ENCODE measurements around the gene C2orf81. TPM values are rescaled to one million over a fixed set of nuclear protein-coding genes. Genes with fewer than 3 reads are reported as not detected.
"Not testable (repeated sequence)": the region's sequence is repeated elsewhere in the genome, so short reads cannot be mapped to it uniquely, and the experiment has no call there.

The C2orf81 gene
- total and polyA plus RNA-seq, 5 donors from 2014 or later: 1.1 to 3.9 (median 2.1) TPM

- peaks cover 21% of the 10 kb centered on the region for H3K4me1 ChIP-seq (ENCODE audit: control insufficient read depth, insufficient read depth, low read length, poor library complexity, severe bottlenecking)
- H3K9me3 Mint-ChIP-seq: peaks cover 0 to 3% (median 0%) of the 10 kb centered on the region in 7 donors
- no peak overlapping the region for H3K27ac Mint-ChIP-seq
- peaks cover 15 to 30% (median 23%) of the 10 kb centered on the region in 4 donors for H3K4me1 Mint-ChIP-seq
- no peaks in the 10 kb centered on the region for H3K36me3 ChIP-seq (ENCODE audit: control insufficient read depth, insufficient read depth, low read length)
- peaks cover 20% of the 10 kb centered on the region for H3K27me3 Mint-ChIP-seq
- H3K4me3 Mint-ChIP-seq: no peak overlapping the region
- H3K36me3 Mint-ChIP-seq: no peaks in the 10 kb centered on the region
- H3K9me3 ChIP-seq (ENCODE audit: control insufficient read depth in 2 of 2, low read length in 2 of 2): no peaks in the 10 kb centered on the region
- no peaks in the 10 kb centered on the region for H3K27me3 ChIP-seq (ENCODE audit: control insufficient read depth, insufficient read depth, low read length)
- H3K27ac ChIP-seq (ENCODE audit: insufficient read depth, low read length, poor library complexity, severe bottlenecking): no peak overlapping the region
- DNase-seq: no peak
- no peak for ATAC-seq (ENCODE audit: low read depth in 2 of 2)
- no peak overlapping the region for H3K4me3 ChIP-seq (ENCODE audit: low read depth, low read length)
These were observed 29.3 kb upstream of the C2orf81 start for GRCh38 chr2:74450570-74451190.

- H3K4me3 ChIP-seq (ENCODE audit: low read depth, low read length): no peak overlapping the region
- peak overlapping the region in 1 of 4 donors; percentile 50 for H3K4me3 Mint-ChIP-seq
- H3K27ac Mint-ChIP-seq: no peak overlapping the region
- peaks cover 0 to 3% (median 0%) of the 10 kb centered on the region in 7 donors for H3K9me3 Mint-ChIP-seq
- no peaks in the 10 kb centered on the region for H3K36me3 Mint-ChIP-seq
- H3K4me1 ChIP-seq (ENCODE audit: control insufficient read depth, insufficient read depth, low read length, poor library complexity, severe bottlenecking): peaks cover 9% of the 10 kb centered on the region
- H3K9me3 ChIP-seq (ENCODE audit: control insufficient read depth in 2 of 2, low read length in 2 of 2): no peaks in the 10 kb centered on the region
- DNase-seq (no peak), ATAC-seq (ENCODE audit: low read depth in 2 of 2) (no peak)
- no peak overlapping the region for H3K27ac ChIP-seq (ENCODE audit: insufficient read depth, low read length, poor library complexity, severe bottlenecking)
- H3K36me3 ChIP-seq (ENCODE audit: control insufficient read depth, insufficient read depth, low read length): no peaks in the 10 kb centered on the region
- H3K27me3 ChIP-seq (ENCODE audit: control insufficient read depth, insufficient read depth, low read length): peaks cover 2% of the 10 kb centered on the region
- peaks cover 33% of the 10 kb centered on the region for H3K27me3 Mint-ChIP-seq
- H3K4me1 Mint-ChIP-seq: peaks cover 5 to 15% (median 10%) of the 10 kb centered on the region in 4 donors
These were observed 27.4 kb upstream of the C2orf81 start for GRCh38 chr2:74448771-74449170.

GRCh38 chr2:74447230-74447999, 26.0 kb upstream of the C2orf81 start:
- ATAC-seq (ENCODE audit: low read depth in 2 of 2): no peak
- Mint-ChIP-seq H3K36me3 (no peaks in the 10 kb centered on the region), H3K27me3 (peaks cover 39% of the 10 kb centered on the region), H3K27ac (no peak overlapping the region), H3K4me3 (no peak overlapping the region), H3K9me3 (peaks cover 0 to 3% (median 0%) of the 10 kb centered on the region in 7 donors), H3K4me1 (peaks cover 1 to 4% (median 3%) of the 10 kb centered on the region in 4 donors)
- Histone ChIP-seq H3K9me3 (ENCODE audit: control insufficient read depth in 2 of 2, low read length in 2 of 2) (no peaks in the 10 kb centered on the region), H3K4me1 (ENCODE audit: control insufficient read depth, insufficient read depth, low read length, poor library complexity, severe bottlenecking) (peaks cover 3% of the 10 kb centered on the region), H3K27me3 (ENCODE audit: control insufficient read depth, insufficient read depth, low read length) (peaks cover 3% of the 10 kb centered on the region), H3K36me3 (ENCODE audit: control insufficient read depth, insufficient read depth, low read length) (no peaks in the 10 kb centered on the region), H3K4me3 (ENCODE audit: low read depth, low read length) (no peak overlapping the region), H3K27ac (ENCODE audit: insufficient read depth, low read length, poor library complexity, severe bottlenecking) (no peak overlapping the region)
- no peak for DNase-seq

GRCh38 chr2:74444498-74445318, 23.3 kb upstream of the C2orf81 start:
- peaks cover 52% of the 10 kb centered on the region for H3K27me3 Mint-ChIP-seq
- no peak overlapping the region for H3K27ac Mint-ChIP-seq
- no peak overlapping the region for H3K4me3 Mint-ChIP-seq
- H3K36me3 Mint-ChIP-seq: no peaks in the 10 kb centered on the region
- DNase-seq: no peak
- Histone ChIP-seq H3K27me3 (ENCODE audit: control insufficient read depth, insufficient read depth, low read length) (peaks cover 11% of the 10 kb centered on the region), H3K4me3 (ENCODE audit: low read depth, low read length) (no peak overlapping the region), H3K27ac (ENCODE audit: insufficient read depth, low read length, poor library complexity, severe bottlenecking) (no peak overlapping the region), H3K9me3 (ENCODE audit: control insufficient read depth in 2 of 2, low read length in 2 of 2) (no peaks in the 10 kb centered on the region), H3K4me1 (ENCODE audit: control insufficient read depth, insufficient read depth, low read length, poor library complexity, severe bottlenecking) (peaks cover 20% of the 10 kb centered on the region), H3K36me3 (ENCODE audit: control insufficient read depth, insufficient read depth, low read length) (no peaks in the 10 kb centered on the region)
- H3K4me1 Mint-ChIP-seq: peaks cover 0 to 16% (median 3%) of the 10 kb centered on the region in 4 donors
- no peak for ATAC-seq (ENCODE audit: low read depth in 2 of 2)
- H3K9me3 Mint-ChIP-seq: peaks cover 0 to 3% (median 0%) of the 10 kb centered on the region in 7 donors

- Mint-ChIP-seq H3K27ac (peak overlapping the region in 1 of 3 donors; percentile 59), H3K4me3 (peak overlapping the region in 3 of 4 donors; percentile 50 to 80 (median 66)), H3K4me1 (peaks cover 0 to 16% (median 3%) of the 10 kb centered on the region in 4 donors), H3K27me3 (peaks cover 55% of the 10 kb centered on the region)
- H3K9me3 Mint-ChIP-seq; H3K36me3 Mint-ChIP-seq; H3K9me3 ChIP-seq (ENCODE audit: control insufficient read depth in 2 of 2, low read length in 2 of 2); H3K27ac ChIP-seq (ENCODE audit: insufficient read depth, low read length, poor library complexity, severe bottlenecking); DNase-seq; H3K4me3 ChIP-seq (ENCODE audit: low read depth, low read length); ATAC-seq (ENCODE audit: low read depth in 2 of 2); H3K36me3 ChIP-seq (ENCODE audit: control insufficient read depth, insufficient read depth, low read length): not testable (repeated sequence)
- Histone ChIP-seq H3K27me3 (ENCODE audit: control insufficient read depth, insufficient read depth, low read length) (peaks cover 15% of the 10 kb centered on the region), H3K4me1 (ENCODE audit: control insufficient read depth, insufficient read depth, low read length, poor library complexity, severe bottlenecking) (peaks cover 20% of the 10 kb centered on the region)
These were observed 21.3 kb upstream of the C2orf81 start for GRCh38 chr2:74442483-74443297.

GRCh38 chr2:74441690-74442482, 20.5 kb upstream of the C2orf81 start, which contains the start of gene RTKN:
Gene RTKN, minus strand, starts transcription at chr2:74441937. Its CDS starts 121 bp downstream, at chr2:74441816.
- Histone ChIP-seq H3K27me3 (ENCODE audit: control insufficient read depth, insufficient read depth, low read length) (peaks cover 15% of the 10 kb centered on the region), H3K27ac (ENCODE audit: insufficient read depth, low read length, poor library complexity, severe bottlenecking) (no peak within 1 kb of the TSS), H3K4me3 (ENCODE audit: low read depth, low read length) (no peak within 1 kb of the TSS), H3K4me1 (ENCODE audit: control insufficient read depth, insufficient read depth, low read length, poor library complexity, severe bottlenecking) (peaks cover 20% of the 10 kb centered on the region), H3K9me3 (ENCODE audit: control insufficient read depth in 2 of 2, low read length in 2 of 2) (no peaks in the 10 kb centered on the region), H3K36me3 (ENCODE audit: control insufficient read depth, insufficient read depth, low read length) (no peaks in the 10 kb centered on the region)
- H3K4me3 Mint-ChIP-seq: peak within 1 kb of the TSS in 3 of 4 donors; percentile 50 to 80 (median 66)
- peak; percentile 22 to 41 for ATAC-seq (ENCODE audit: low read depth in 2 of 2)
- H3K9me3 Mint-ChIP-seq: no peaks in the 10 kb centered on the region
- peak within 1 kb of the TSS in 1 of 3 donors; percentile 59 for H3K27ac Mint-ChIP-seq
- H3K27me3 Mint-ChIP-seq: peaks cover 51% of the 10 kb centered on the region
- H3K4me1 Mint-ChIP-seq: peaks cover 0 to 16% (median 3%) of the 10 kb centered on the region in 4 donors
- H3K36me3 Mint-ChIP-seq: no peaks in the 10 kb centered on the region
- peak in 1 of 3 donors; percentile 48 for DNase-seq
